Measurements from ENCODE around the gene LEKR1. TPM values are rescaled to one million over a fixed set of nuclear protein-coding genes. Genes with fewer than 3 reads are reported as not detected.

The LEKR1 gene
- total RNA-seq, 2 donors from 2014 or later, result 1.0 to 1.7 TPM

DNA sequence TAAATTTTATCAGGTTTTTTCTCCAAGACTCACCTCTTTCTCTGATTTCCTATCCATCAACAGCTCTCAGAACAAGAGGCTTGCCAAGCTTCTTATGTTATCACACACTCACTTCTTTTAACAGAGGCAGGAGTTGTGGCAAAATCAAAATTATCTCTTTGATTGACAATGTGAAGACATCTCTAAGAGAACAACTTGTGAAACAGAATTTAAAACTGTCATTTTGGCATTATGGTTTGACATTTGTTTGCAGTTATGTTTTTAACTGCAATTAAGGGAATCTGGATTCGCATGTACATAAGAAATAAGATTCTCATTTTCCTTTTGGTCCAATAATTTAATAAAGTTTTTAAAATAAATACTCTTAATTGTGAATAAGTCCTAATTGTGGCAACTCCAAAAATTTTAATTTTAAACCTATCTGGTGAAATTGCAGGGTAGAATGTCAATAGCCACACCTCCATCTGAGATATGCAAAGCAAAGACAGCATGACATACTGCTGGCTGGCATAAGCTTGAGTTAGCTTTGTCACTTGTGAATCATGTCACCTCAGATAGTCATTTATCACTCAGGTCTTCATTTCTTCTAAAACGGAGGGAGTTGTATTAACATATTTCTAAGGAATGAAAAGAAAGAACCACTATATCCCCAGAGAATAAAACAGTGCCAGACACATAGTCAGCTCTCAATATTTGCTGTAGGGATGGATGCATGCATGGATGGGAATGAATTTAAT is 175.2 kb downstream of the LEKR1 start:
- ATAC-seq (replicated peaks in 1 of 2) (no peak), DNase-seq (no peak)
- no peak overlapping the region for H3K27ac Mint-ChIP-seq
- H3K9me3 Mint-ChIP-seq, result peaks cover 0 to 4% of the 10 kb centered on the region in 2 donors
- no peak overlapping the region for H3K4me3 Mint-ChIP-seq
- H3K36me3 Mint-ChIP-seq (ENCODE audit: insufficient read depth in 2 of 2), result no peaks in the 10 kb centered on the region
- peaks cover 27% of the 10 kb centered on the region for H3K27me3 Mint-ChIP-seq (ENCODE audit: low read depth)
- no peaks in the 10 kb centered on the region for H3K4me1 Mint-ChIP-seq (ENCODE audit: low read depth)

GRCh38 chr3:157021679-157022078 is 195.5 kb downstream of the LEKR1 start:
- Mint-ChIP-seq H3K9me3 (no peaks in the 10 kb centered on the region), H3K27ac (peak overlapping the region; percentile 27), H3K4me1 (ENCODE audit: low read depth) (no peaks in the 10 kb centered on the region), H3K4me3 (no peak overlapping the region), H3K27me3 (ENCODE audit: low read depth) (no peaks in the 10 kb centered on the region), H3K36me3 (ENCODE audit: insufficient read depth in 2 of 2) (no peaks in the 10 kb centered on the region)
- DNase-seq, result no peak
- ATAC-seq (replicated peaks in 1 of 2), result no peak

- Mint-ChIP-seq H3K4me1 (ENCODE audit: low read depth) (no peaks in the 10 kb centered on the region), H3K27ac (no peak overlapping the region), H3K36me3 (ENCODE audit: insufficient read depth in 2 of 2) (no peaks in the 10 kb centered on the region), H3K9me3 (no peaks in the 10 kb centered on the region), H3K4me3 (no peak overlapping the region), H3K27me3 (ENCODE audit: low read depth) (peaks cover 5% of the 10 kb centered on the region)
- ATAC-seq (replicated peaks in 1 of 2), result no peak
- no peak for DNase-seq
Measured at GRCh38 chr3:157023226-157023625, 197.1 kb downstream of the LEKR1 start.

GRCh38 chr3:157026091-157026490 is 199.9 kb downstream of the LEKR1 start:
- ATAC-seq (replicated peaks in 1 of 2), result no peak
- no peaks in the 10 kb centered on the region for H3K4me1 Mint-ChIP-seq (ENCODE audit: low read depth)
- peaks cover 18% of the 10 kb centered on the region for H3K27me3 Mint-ChIP-seq (ENCODE audit: low read depth)
- H3K27ac Mint-ChIP-seq, result no peak overlapping the region
- H3K4me3 Mint-ChIP-seq, result no peak overlapping the region
- H3K9me3 Mint-ChIP-seq, result no peaks in the 10 kb centered on the region
- no peaks in the 10 kb centered on the region for H3K36me3 Mint-ChIP-seq (ENCODE audit: insufficient read depth in 2 of 2)
- DNase-seq, result no peak

- Mint-ChIP-seq H3K27ac (no peak overlapping the region), H3K4me3 (no peak overlapping the region), H3K9me3 (no peaks in the 10 kb centered on the region), H3K4me1 (ENCODE audit: low read depth) (peaks cover 2% of the 10 kb centered on the region), H3K27me3 (ENCODE audit: low read depth) (peaks cover 24% of the 10 kb centered on the region), H3K36me3 (ENCODE audit: insufficient read depth in 2 of 2) (no peaks in the 10 kb centered on the region)
- DNase-seq (no peak), ATAC-seq (replicated peaks in 1 of 2) (no peak)
Measured at GRCh38 chr3:157027861-157028745, 201.9 kb downstream of the LEKR1 start.

DNA sequence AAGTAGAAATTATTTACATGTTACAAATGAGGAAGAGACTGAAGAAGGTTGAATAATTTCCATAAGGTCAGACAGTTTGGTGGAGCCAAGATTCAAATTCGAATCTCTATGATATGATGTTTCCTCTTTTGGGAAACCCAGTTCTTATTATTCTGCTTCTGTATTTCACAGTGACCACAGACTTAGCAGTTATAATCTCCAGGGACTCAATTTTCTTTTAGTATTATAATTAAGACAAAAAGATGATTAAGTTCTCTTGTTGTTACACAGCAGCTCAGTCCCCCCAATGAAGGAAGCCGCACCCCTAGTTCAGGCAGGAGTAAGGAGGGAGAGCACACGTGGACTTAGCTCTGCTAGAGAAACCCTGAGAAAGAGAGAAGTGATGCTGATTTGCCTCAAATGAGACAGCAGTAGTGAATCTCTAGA is 203.2 kb downstream of the LEKR1 start:
- peaks cover 5% of the 10 kb centered on the region for H3K4me1 Mint-ChIP-seq (ENCODE audit: low read depth)
- ATAC-seq (replicated peaks in 1 of 2), result no peak
- no peaks in the 10 kb centered on the region for H3K36me3 Mint-ChIP-seq (ENCODE audit: insufficient read depth in 2 of 2)
- H3K27me3 Mint-ChIP-seq (ENCODE audit: low read depth), result peaks cover 24% of the 10 kb centered on the region
- no peaks in the 10 kb centered on the region for H3K9me3 Mint-ChIP-seq
- no peak overlapping the region for H3K27ac Mint-ChIP-seq
- no peak for DNase-seq
- no peak overlapping the region for H3K4me3 Mint-ChIP-seq

DNA sequence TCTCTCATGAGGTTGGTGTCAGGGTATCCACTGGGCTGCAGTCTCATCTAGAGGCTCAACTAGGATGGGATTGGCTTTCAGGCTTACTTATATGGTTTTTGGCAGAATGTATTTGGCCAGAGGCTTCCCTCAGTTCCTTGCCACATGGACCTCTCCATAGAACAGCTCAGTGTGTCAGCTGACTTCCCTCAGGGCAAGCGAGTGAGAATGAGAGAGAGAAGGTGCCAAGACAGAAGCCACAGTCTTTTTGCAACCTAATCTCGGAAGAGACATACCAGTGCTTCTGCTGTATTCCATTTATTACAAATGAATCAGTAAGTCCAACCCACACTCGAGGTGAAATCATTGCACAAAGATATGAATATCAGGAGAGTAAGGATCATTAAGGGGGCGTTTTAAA is 204.6 kb downstream of the LEKR1 start:
- no peak overlapping the region for H3K4me3 Mint-ChIP-seq
- H3K4me1 Mint-ChIP-seq (ENCODE audit: low read depth), result peaks cover 5% of the 10 kb centered on the region
- DNase-seq, result no peak
- H3K27ac Mint-ChIP-seq, result no peak overlapping the region
- H3K27me3 Mint-ChIP-seq (ENCODE audit: low read depth), result peaks cover 24% of the 10 kb centered on the region
- no peaks in the 10 kb centered on the region for H3K36me3 Mint-ChIP-seq (ENCODE audit: insufficient read depth in 2 of 2)
- no peaks in the 10 kb centered on the region for H3K9me3 Mint-ChIP-seq
- ATAC-seq (replicated peaks in 1 of 2), result no peak

DNA sequence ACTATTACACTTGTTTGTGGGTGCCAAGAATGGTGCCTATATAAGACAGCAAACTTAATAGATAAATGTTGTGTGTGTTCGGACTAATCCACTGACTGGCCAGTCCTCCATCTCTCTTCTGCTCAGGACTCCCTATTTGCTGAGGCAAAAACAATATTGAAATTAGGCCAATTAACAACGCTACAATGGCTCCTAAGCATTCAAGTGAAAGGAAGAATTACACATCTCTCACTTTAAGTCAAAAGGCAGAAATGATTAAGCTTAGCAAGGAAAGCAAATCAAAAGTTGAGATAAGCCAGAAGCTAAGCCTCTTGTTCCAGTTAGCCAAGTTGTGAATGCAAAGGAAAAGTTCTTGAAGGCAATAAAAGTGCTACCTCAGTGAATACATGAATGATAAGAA is 206.8 kb downstream of the LEKR1 start:
- peaks cover 5% of the 10 kb centered on the region for H3K4me1 Mint-ChIP-seq (ENCODE audit: low read depth)
- peaks cover 40% of the 10 kb centered on the region for H3K27me3 Mint-ChIP-seq (ENCODE audit: low read depth)
- peak overlapping the region in 1 of 2 donors; percentile 14 for H3K4me3 Mint-ChIP-seq
- H3K27ac Mint-ChIP-seq, result no peak overlapping the region
- H3K9me3 Mint-ChIP-seq, result no peaks in the 10 kb centered on the region
- H3K36me3 Mint-ChIP-seq (ENCODE audit: insufficient read depth in 2 of 2), result no peaks in the 10 kb centered on the region
- ATAC-seq (replicated peaks in 1 of 2), result peak; percentile 44 to 54
- no peak for DNase-seq

DNA sequence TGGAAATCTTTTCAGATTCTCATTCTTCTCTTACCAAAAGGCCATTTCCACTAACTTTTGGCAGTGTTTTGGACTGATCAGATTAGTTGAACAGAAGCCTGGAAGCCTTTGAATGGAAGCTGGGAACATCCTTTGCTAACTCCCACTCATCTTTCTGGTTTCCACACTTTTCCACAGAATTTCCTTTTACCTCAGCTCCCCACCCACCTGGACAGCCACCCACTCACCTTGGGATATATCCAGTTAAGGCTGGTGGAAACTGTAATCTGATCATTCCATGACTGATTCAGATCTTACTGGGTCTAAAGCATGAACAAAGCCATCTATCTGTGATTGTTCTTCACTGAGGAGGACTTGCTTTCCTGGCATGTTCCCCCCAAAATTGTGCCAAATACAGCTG is 214.3 kb downstream of the LEKR1 start:
- H3K36me3 Mint-ChIP-seq (ENCODE audit: insufficient read depth in 2 of 2), result no peaks in the 10 kb centered on the region
- no peaks in the 10 kb centered on the region for H3K9me3 Mint-ChIP-seq
- H3K4me3 Mint-ChIP-seq, result no peak overlapping the region
- DNase-seq, result no peak
- no peak overlapping the region for H3K27ac Mint-ChIP-seq
- H3K27me3 Mint-ChIP-seq (ENCODE audit: low read depth), result peaks cover 45% of the 10 kb centered on the region
- no peak for ATAC-seq (replicated peaks in 1 of 2)
- no peaks in the 10 kb centered on the region for H3K4me1 Mint-ChIP-seq (ENCODE audit: low read depth)

DNA sequence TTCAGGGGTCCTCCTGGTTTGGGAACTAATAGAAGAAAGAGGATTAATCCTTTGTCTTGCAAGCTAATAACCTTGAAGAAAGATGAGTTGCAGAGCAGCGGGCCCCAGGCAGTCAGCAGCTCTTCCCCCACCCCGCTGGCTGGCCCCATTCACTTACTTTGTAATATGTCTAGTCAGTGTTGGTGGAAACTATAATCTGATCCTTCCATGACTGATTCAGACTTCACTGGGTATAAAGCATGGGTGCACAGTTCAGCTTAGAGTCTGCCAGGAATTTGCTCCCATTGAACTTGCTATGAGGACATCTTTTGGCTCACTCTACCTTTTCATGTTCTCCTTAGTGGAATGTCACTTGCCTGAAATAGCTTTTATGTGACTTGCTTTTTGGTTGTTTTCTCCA is 216.1 kb downstream of the LEKR1 start:
- no peaks in the 10 kb centered on the region for H3K36me3 Mint-ChIP-seq (ENCODE audit: insufficient read depth in 2 of 2)
- peaks cover 37% of the 10 kb centered on the region for H3K27me3 Mint-ChIP-seq (ENCODE audit: low read depth)
- H3K9me3 Mint-ChIP-seq, result no peaks in the 10 kb centered on the region
- DNase-seq, result no peak
- H3K4me3 Mint-ChIP-seq, result no peak overlapping the region
- ATAC-seq (replicated peaks in 1 of 2), result no peak
- H3K27ac Mint-ChIP-seq, result no peak overlapping the region
- H3K4me1 Mint-ChIP-seq (ENCODE audit: low read depth), result no peaks in the 10 kb centered on the region

DNA sequence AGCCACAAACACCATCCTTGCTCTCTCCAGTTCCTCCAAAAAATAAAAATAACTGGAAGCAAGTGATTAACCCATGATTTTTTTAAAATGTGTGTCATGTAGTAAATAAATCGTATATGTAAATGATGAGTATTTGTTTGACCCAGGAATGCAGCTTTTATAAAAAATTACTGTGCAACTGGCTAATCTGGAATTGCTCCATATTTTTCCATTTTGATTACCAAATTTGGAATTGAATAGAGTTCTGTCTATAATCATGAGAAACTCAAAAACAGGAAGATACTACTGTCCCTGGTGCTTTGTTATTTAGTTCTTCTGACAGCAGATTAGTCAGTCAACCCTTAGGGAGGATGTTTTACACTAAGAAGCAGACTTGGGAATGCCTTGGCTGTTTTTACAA is 217.6 kb downstream of the LEKR1 start:
- ATAC-seq (replicated peaks in 1 of 2) (no peak), DNase-seq (no peak)
- no peak overlapping the region for H3K4me3 Mint-ChIP-seq
- no peak overlapping the region for H3K27ac Mint-ChIP-seq
- H3K27me3 Mint-ChIP-seq (ENCODE audit: low read depth), result peaks cover 26% of the 10 kb centered on the region
- H3K36me3 Mint-ChIP-seq (ENCODE audit: insufficient read depth in 2 of 2), result no peaks in the 10 kb centered on the region
- H3K4me1 Mint-ChIP-seq (ENCODE audit: low read depth), result no peaks in the 10 kb centered on the region
- H3K9me3 Mint-ChIP-seq, result no peaks in the 10 kb centered on the region

GRCh38 chr3:157045238-157045850 is 219.2 kb downstream of the LEKR1 start:
- Mint-ChIP-seq H3K9me3 (no peaks in the 10 kb centered on the region), H3K4me3 (no peak overlapping the region), H3K4me1 (ENCODE audit: low read depth) (no peaks in the 10 kb centered on the region), H3K27ac (no peak overlapping the region), H3K36me3 (ENCODE audit: insufficient read depth in 2 of 2) (no peaks in the 10 kb centered on the region), H3K27me3 (ENCODE audit: low read depth) (peaks cover 26% of the 10 kb centered on the region)
- ATAC-seq (replicated peaks in 1 of 2) (no peak), DNase-seq (no peak)

GRCh38 chr3:157046520-157046919 is 220.4 kb downstream of the LEKR1 start:
- H3K4me1 Mint-ChIP-seq (ENCODE audit: low read depth), result no peaks in the 10 kb centered on the region
- no peak for DNase-seq
- H3K4me3 Mint-ChIP-seq, result no peak overlapping the region
- H3K9me3 Mint-ChIP-seq, result no peaks in the 10 kb centered on the region
- H3K36me3 Mint-ChIP-seq (ENCODE audit: insufficient read depth in 2 of 2), result no peaks in the 10 kb centered on the region
- ATAC-seq (replicated peaks in 1 of 2), result no peak
- H3K27me3 Mint-ChIP-seq (ENCODE audit: low read depth), result peaks cover 21% of the 10 kb centered on the region
- no peak overlapping the region for H3K27ac Mint-ChIP-seq

Measured in activated T-cell treated with anti-CD3 and anti-CD28 coated beads, Interleukin-2, amount 50 U/mL, for 72 hours (primary cell).